Measurements from ENCODE around the gene SPEF1.

SPEF1 gene

DNA sequence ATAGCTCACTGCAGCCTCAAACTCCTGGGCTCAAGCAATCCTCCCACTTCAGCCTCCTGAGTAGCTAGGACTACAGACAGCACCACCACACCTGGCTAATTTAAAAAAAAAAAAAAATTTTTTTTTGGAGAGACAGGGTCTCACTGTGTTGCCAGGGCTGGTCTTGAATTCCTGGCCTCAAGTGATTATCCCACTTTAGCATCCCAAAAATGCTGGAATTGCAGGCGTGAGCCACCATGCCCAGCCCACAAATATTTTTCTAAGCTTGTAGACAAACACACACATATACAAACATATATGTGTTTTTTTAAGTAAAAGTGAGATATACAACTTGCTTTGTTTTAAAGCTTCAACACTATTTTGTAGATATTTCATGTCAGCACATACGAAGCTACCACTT lies 38.0 kb downstream of the SPEF1 start:
- no peaks in the 10 kb centered on the region for H3K4me1 ChIP-seq (ENCODE audit: low read depth, poor library complexity, severe bottlenecking)
- TF ChIP-seq, protein P1, sequence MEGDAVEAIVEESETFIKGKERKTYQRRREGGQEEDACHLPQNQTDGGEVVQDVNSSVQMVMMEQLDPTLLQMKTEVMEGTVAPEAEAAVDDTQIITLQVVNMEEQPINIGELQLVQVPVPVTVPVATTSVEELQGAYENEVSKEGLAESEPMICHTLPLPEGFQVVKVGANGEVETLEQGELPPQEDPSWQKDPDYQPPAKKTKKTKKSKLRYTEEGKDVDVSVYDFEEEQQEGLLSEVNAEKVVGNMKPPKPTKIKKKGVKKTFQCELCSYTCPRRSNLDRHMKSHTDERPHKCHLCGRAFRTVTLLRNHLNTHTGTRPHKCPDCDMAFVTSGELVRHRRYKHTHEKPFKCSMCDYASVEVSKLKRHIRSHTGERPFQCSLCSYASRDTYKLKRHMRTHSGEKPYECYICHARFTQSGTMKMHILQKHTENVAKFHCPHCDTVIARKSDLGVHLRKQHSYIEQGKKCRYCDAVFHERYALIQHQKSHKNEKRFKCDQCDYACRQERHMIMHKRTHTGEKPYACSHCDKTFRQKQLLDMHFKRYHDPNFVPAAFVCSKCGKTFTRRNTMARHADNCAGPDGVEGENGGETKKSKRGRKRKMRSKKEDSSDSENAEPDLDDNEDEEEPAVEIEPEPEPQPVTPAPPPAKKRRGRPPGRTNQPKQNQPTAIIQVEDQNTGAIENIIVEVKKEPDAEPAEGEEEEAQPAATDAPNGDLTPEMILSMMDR (conservative IDR thresholded peaks at IDR 0.05; ENCODE audit: low read depth, low read length), result no peak
- no peak overlapping the region for H2AFZ ChIP-seq (ENCODE audit: low read depth)
- H3K79me2 ChIP-seq (ENCODE audit: insufficient read depth, low read depth), result no peaks in the 10 kb centered on the region
- H3K9ac ChIP-seq, result no peak overlapping the region
- H3K36me3 ChIP-seq (ENCODE audit: insufficient read depth), result no peaks in the 10 kb centered on the region
- no peaks in the 10 kb centered on the region for H3K27me3 ChIP-seq (ENCODE audit: insufficient read depth, low read depth)
- no peak overlapping the region for H3K4me2 ChIP-seq
- no peaks in the 10 kb centered on the region for H4K20me1 ChIP-seq (ENCODE audit: insufficient read depth)
- no peak overlapping the region for H3K4me3 ChIP-seq (IDR thresholded peaks at IDR 0.05; ENCODE audit: insufficient read depth, low read depth, low read length)
- no peak overlapping the region for H3K27ac ChIP-seq

DNA sequence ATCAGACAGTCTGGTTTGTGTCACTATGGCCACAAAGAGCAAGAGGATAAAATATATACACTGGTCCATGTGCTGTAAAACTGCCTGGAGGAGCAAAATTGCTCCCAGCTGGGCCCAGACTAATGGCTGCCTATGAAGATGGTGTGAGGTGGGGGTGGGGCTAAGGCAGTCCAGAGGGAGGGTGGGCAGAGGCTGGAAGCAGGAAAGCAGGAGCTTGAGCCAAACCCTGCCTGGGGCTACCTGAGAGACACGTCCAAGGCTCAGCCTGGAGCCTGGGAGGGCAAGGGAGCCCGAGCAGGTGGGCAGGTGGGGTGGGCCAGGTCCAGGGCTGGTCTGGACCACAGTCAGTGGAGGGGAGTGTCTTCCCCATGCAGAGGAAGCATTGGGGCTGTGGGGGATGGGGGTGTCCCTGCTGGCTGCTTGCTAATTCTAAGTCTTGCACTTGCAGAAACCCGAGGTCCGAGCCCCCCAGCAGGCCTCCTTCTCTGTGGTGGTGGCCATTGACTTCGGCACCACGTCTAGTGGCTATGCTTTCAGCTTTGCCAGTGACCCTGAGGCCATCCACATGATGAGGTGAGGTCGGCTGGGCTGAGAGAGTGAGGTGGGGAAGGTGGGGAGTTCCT lies 39.3 kb downstream of the SPEF1 start:
- H3K27me3 ChIP-seq (ENCODE audit: insufficient read depth, low read depth), result no peaks in the 10 kb centered on the region
- no peak overlapping the region for H3K4me2 ChIP-seq
- H3K36me3 ChIP-seq (ENCODE audit: insufficient read depth), result no peaks in the 10 kb centered on the region
- TF ChIP-seq, protein P1 (conservative IDR thresholded peaks at IDR 0.05; ENCODE audit: low read depth, low read length), result no peak
- H3K4me1 ChIP-seq (ENCODE audit: low read depth, poor library complexity, severe bottlenecking), result no peaks in the 10 kb centered on the region
- H3K4me3 ChIP-seq (IDR thresholded peaks at IDR 0.05; ENCODE audit: insufficient read depth, low read depth, low read length), result no peak overlapping the region
- no peak overlapping the region for H3K27ac ChIP-seq
- no peaks in the 10 kb centered on the region for H3K79me2 ChIP-seq (ENCODE audit: insufficient read depth, low read depth)
- H4K20me1 ChIP-seq (ENCODE audit: insufficient read depth), result no peaks in the 10 kb centered on the region
- no peak overlapping the region for H2AFZ ChIP-seq (ENCODE audit: low read depth)
- H3K9ac ChIP-seq, result no peak overlapping the region

DNA sequence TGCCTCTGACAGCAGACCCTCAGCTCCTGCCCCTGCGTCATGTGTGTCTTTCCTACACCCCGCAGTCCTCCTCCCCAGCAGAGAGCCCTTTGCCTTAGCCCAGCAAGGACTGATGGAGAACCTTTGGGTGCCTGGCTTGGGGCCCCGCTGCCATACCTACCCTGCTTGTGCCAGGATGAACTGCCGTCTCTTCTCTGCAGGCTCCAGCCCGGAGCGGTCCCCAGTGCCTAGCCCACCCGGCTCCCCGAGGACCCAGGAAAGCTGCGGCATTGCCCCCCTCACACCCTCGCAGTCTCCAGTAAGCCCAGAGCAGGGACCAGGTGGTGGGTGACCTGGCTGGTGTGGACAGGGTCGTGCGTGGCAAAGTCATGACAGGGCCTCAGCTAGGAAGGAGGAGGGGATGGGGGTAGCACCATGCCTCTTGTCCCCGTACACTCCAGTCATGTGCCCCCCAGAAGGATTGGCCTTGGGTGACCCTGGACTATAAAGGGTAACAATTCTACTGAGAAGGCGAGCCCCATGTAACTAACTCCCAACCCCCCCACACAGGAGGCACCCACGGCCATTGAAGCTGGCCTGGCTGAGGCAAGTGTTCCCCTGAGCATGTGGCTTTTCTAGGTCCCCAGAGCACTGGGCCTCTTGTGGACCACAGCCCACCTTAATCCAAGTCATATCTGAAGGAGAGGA lies 40.5 kb downstream of the SPEF1 start:
- Histone ChIP-seq H3K4me3 (IDR thresholded peaks at IDR 0.05; ENCODE audit: insufficient read depth, low read depth, low read length) (no peak overlapping the region), H2AFZ (ENCODE audit: low read depth) (no peak overlapping the region), H3K4me2 (no peak overlapping the region), H3K36me3 (ENCODE audit: insufficient read depth) (no peaks in the 10 kb centered on the region), H3K79me2 (ENCODE audit: insufficient read depth, low read depth) (no peaks in the 10 kb centered on the region), H3K27me3 (ENCODE audit: insufficient read depth, low read depth) (no peaks in the 10 kb centered on the region), H3K27ac (no peak overlapping the region), H4K20me1 (ENCODE audit: insufficient read depth) (no peaks in the 10 kb centered on the region), H3K4me1 (ENCODE audit: low read depth, poor library complexity, severe bottlenecking) (no peaks in the 10 kb centered on the region), H3K9ac (no peak overlapping the region)
- TF ChIP-seq, protein P1 (conservative IDR thresholded peaks at IDR 0.05; ENCODE audit: low read depth, low read length), result no peak

DNA sequence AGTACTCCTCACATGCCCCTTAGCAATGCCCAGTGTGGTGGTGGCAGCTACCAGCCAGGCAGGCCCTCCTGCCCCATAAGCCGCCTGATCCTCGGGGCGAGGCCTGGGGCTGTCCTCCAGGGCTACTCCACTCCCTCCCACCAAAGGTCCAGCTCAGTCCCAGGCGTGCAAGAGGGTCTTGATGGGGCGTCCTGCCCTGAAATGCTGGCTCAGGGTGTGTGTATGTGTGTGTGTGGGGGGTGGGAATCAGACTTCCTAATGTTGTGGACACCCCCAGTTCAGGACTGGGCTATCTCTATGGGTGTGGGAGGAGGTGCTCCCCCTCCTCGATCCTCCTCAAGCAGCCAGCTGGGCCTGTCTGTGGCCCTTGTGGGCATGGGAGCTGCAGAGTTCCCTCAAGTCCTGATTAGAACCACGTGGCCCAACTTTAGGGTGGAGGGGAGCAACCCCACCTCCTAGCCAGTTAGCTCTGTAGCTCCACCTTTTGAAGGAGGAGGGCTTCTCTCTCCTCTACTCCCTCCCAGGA lies 41.3 kb downstream of the SPEF1 start:
- H3K4me2 ChIP-seq, result no peak overlapping the region
- no peak overlapping the region for H3K27ac ChIP-seq
- no peaks in the 10 kb centered on the region for H3K27me3 ChIP-seq (ENCODE audit: insufficient read depth, low read depth)
- no peaks in the 10 kb centered on the region for H3K4me1 ChIP-seq (ENCODE audit: low read depth, poor library complexity, severe bottlenecking)
- no peak overlapping the region for H2AFZ ChIP-seq (ENCODE audit: low read depth)
- no peaks in the 10 kb centered on the region for H4K20me1 ChIP-seq (ENCODE audit: insufficient read depth)
- H3K36me3 ChIP-seq (ENCODE audit: insufficient read depth), result no peaks in the 10 kb centered on the region
- H3K79me2 ChIP-seq (ENCODE audit: insufficient read depth, low read depth), result no peaks in the 10 kb centered on the region
- no peak overlapping the region for H3K9ac ChIP-seq
- no peak overlapping the region for H3K4me3 ChIP-seq (IDR thresholded peaks at IDR 0.05; ENCODE audit: insufficient read depth, low read depth, low read length)
- TF ChIP-seq, protein P1 (conservative IDR thresholded peaks at IDR 0.05; ENCODE audit: low read depth, low read length), result no peak
